ENCODE data around the gene PRDM2.
"Not testable (repeated sequence)": the region's sequence is repeated elsewhere in the genome, so short reads cannot be mapped to it uniquely, and the experiment has no call there.

The PRDM2 gene, protein sequence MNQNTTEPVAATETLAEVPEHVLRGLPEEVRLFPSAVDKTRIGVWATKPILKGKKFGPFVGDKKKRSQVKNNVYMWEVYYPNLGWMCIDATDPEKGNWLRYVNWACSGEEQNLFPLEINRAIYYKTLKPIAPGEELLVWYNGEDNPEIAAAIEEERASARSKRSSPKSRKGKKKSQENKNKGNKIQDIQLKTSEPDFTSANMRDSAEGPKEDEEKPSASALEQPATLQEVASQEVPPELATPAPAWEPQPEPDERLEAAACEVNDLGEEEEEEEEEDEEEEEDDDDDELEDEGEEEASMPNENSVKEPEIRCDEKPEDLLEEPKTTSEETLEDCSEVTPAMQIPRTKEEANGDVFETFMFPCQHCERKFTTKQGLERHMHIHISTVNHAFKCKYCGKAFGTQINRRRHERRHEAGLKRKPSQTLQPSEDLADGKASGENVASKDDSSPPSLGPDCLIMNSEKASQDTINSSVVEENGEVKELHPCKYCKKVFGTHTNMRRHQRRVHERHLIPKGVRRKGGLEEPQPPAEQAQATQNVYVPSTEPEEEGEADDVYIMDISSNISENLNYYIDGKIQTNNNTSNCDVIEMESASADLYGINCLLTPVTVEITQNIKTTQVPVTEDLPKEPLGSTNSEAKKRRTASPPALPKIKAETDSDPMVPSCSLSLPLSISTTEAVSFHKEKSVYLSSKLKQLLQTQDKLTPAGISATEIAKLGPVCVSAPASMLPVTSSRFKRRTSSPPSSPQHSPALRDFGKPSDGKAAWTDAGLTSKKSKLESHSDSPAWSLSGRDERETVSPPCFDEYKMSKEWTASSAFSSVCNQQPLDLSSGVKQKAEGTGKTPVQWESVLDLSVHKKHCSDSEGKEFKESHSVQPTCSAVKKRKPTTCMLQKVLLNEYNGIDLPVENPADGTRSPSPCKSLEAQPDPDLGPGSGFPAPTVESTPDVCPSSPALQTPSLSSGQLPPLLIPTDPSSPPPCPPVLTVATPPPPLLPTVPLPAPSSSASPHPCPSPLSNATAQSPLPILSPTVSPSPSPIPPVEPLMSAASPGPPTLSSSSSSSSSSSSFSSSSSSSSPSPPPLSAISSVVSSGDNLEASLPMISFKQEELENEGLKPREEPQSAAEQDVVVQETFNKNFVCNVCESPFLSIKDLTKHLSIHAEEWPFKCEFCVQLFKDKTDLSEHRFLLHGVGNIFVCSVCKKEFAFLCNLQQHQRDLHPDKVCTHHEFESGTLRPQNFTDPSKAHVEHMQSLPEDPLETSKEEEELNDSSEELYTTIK (N-terminal part only)

DNA sequence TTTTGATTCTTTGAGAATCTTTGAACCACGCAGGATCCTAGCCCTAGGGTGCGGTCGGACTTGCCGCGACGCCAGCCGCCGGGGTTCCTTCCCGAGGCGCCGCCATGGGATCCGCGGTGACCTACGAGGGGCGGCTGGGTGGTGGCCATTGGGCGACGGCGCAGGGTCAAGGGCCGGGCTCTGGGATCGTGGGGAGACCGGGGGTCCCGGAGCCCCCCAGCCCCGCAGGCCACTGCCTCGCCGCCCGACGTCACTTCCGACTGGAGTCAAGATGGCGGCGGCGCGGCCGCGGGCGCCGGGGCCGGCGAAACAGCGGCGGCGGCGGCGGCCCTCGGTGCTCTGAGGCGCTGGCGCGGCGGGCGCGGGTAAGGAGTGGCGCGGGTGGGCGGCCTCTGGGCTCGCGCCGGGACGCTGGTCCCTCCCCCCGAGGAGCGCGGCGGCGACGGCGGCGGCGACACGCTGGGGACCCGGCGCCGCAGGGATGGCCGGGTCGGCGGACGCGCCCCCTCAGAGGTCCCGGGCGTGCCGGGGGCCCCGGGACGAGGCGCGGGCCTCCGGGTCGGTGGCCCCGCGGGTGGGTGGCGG, at the start of gene PRDM2:
TSS of gene PRDM2 (plus strand) at position 253 of the 585 bp plus-strand sequence. CDS start 15,418 bp downstream, outside the sequence.
- DNase-seq (ENCODE audit: extremely low read depth in 1 of 2, low read depth in 1 of 2), result peak; percentile 6 to 41

GRCh38 chr1:13651279-13651678, 48.7 kb upstream of the PRDM2 start:
- no peak for DNase-seq (ENCODE audit: extremely low read depth in 1 of 2, low read depth in 1 of 2)

DNA sequence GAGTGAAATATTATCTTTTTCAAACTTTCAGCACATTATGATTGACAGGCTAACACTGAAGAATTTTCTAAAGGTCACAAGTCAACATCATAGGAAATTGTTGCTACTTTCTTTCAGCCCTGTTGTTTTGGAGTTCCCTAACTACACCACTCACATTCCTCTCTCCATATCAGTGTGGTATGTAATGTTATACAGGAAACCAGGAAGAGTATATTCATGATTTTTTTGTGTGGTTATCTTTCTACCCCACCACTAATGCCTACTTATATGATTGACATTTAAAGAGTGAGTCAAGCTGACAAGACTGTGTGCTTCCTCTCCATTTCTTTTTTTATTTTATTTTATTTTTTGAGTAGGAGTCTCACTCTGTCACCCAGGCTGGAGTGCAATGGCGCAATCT, 47.8 kb upstream of the PRDM2 start:
- no peak for DNase-seq (ENCODE audit: extremely low read depth in 1 of 2, low read depth in 1 of 2)

- no peak for DNase-seq (ENCODE audit: extremely low read depth in 1 of 2, low read depth in 1 of 2)
These were observed 38.4 kb upstream of the PRDM2 start for GRCh38 chr1:13661539-13661938.

DNA sequence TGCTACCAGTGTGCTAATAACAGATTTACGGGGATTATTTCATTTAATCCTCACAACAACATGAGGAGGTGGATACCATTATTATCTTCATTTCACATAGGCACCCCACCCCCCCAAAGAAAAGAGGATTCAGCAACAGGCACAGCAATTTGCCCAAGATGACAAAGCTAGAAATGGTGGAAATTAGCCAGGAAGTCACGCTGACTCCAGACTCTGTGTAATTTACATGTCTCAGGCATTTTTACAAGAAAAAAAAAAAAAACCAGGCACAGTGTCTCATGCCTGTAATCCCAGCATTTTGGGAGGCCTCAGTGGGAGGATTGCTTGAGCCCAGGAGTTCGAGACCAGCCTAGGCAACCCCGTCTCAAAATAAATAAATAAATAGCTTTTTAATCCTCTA, 37.5 kb upstream of the PRDM2 start:
- no peak for DNase-seq (ENCODE audit: extremely low read depth in 1 of 2, low read depth in 1 of 2)

GRCh38 chr1:13663969-13664368, 36.0 kb upstream of the PRDM2 start:
- no peak for DNase-seq (ENCODE audit: extremely low read depth in 1 of 2, low read depth in 1 of 2)

DNA sequence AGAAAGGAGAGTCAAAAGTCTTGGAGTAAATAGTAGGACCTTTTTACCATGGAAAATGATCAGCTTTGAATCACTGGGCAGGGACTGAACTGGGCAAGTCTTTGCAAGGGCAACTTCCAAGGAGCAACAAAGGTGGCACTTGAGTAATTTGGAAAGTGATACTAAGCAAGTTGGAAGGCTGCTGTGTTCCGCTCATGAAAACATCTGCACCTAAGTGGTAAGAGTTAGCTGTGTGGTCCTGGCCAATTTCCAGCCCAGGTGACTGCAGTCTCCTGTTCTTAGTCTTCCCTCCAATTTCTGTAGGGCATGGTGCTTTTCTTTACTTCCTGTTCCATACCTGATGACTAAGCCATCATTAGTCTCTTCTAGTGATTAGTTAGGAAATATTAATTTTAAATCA, 35.5 kb upstream of the PRDM2 start:
- no peak for DNase-seq (ENCODE audit: extremely low read depth in 1 of 2, low read depth in 1 of 2)

GRCh38 chr1:13666317-13666716, 33.7 kb upstream of the PRDM2 start:
- DNase-seq (ENCODE audit: extremely low read depth in 1 of 2, low read depth in 1 of 2), result no peak

- no peak for DNase-seq (ENCODE audit: extremely low read depth in 1 of 2, low read depth in 1 of 2)
These were observed 32.3 kb upstream of the PRDM2 start for GRCh38 chr1:13667691-13668090.

- DNase-seq (ENCODE audit: extremely low read depth in 1 of 2, low read depth in 1 of 2), result no peak
These were observed 25.6 kb upstream of the PRDM2 start for GRCh38 chr1:13674377-13674776.

- DNase-seq (ENCODE audit: extremely low read depth in 1 of 2, low read depth in 1 of 2), result no peak
These were observed 24.8 kb upstream of the PRDM2 start for GRCh38 chr1:13675151-13675651.

GRCh38 chr1:13677896-13678295, 22.1 kb upstream of the PRDM2 start:
- no peak for DNase-seq (ENCODE audit: extremely low read depth in 1 of 2, low read depth in 1 of 2)

- DNase-seq (ENCODE audit: extremely low read depth in 1 of 2, low read depth in 1 of 2), result no peak
These were observed 20.3 kb upstream of the PRDM2 start for GRCh38 chr1:13679651-13680050.

DNA sequence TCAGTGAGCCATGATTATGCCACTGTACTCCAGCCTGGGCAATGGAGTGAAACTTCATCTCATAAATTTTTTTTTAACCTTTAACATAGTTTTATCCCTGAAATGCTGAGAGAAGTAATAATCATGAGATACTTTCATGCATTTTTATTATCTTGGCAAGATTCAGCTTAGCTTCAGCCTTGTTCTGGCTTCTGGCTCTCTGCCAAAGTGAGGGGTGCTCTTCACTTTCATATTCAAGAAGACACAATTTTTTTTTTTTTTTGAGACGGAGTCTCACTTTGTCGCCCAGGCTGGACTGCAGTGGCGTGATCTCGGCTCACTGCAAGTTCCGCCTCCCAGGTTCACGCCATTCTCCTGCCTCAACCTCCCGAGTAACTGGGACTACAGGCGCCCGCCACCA, 19.4 kb upstream of the PRDM2 start:
- DNase-seq (ENCODE audit: extremely low read depth in 1 of 2, low read depth in 1 of 2), result not testable (repeated sequence)

- no peak for DNase-seq (ENCODE audit: extremely low read depth in 1 of 2, low read depth in 1 of 2)
These were observed 18.1 kb upstream of the PRDM2 start for GRCh38 chr1:13681921-13682320.

DNA sequence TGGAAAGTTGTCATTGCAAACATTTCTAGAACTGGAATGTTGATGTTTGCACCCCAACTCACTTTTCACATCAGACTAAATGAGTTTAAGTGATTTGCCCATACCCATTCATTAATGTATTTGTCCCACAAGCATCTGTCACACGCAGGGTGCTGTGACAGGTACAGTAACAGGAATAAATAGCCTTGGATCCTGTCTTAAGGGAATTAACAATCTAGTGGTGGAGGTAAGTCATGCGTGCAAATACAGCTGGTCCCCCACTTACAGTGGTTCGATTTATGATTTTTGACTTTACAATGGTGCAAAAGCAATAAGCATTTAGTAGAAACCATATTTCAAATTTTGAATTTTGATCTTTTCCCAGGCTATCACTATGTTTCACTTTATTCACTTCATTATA, 17.5 kb upstream of the PRDM2 start:
- DNase-seq (ENCODE audit: extremely low read depth in 1 of 2, low read depth in 1 of 2), result no peak

- no peak for DNase-seq (ENCODE audit: extremely low read depth in 1 of 2, low read depth in 1 of 2)
These were observed 16.8 kb upstream of the PRDM2 start for GRCh38 chr1:13683206-13683605.

- DNase-seq (ENCODE audit: extremely low read depth in 1 of 2, low read depth in 1 of 2), result no peak
These were observed 12.8 kb upstream of the PRDM2 start for GRCh38 chr1:13687151-13687715.

GRCh38 chr1:13693094-13693493, 6.9 kb upstream of the PRDM2 start:
- not testable (repeated sequence) for DNase-seq (ENCODE audit: extremely low read depth in 1 of 2, low read depth in 1 of 2)
